Measurements from ENCODE around the gene CRTC1.

DNA sequence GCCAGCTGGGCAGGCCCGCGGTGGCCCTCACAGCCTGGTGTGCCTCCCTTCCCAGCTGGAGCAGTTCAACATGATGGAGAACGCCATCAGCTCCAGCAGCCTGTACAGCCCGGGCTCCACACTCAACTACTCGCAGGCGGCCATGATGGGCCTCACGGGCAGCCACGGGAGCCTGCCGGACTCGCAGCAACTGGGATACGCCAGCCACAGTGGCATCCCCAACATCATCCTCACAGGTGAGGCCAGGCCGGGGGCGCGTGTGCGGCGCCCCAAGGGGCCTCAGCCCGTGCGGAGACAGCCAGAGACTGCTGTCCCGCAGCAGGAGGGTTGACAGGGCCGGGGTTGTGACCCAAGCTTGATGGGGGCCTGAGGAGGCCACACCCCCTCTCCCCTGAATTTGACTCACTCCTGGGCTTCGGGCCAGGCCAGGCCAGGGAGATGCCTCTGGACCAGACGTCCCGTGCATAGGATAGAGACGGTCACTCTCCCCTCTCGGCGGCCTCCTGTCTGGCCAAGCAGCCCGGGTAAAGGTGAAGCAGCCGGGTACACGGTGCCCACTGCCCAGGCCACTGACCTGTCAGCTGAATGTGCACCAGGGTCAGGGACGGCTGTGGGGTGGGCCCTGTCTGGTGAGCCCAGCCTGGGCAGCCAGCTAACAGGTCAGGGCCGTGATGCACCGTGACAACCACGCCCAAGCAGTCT is 92.3 kb downstream of the CRTC1 start:
- TF ChIP-seq, protein P1, sequence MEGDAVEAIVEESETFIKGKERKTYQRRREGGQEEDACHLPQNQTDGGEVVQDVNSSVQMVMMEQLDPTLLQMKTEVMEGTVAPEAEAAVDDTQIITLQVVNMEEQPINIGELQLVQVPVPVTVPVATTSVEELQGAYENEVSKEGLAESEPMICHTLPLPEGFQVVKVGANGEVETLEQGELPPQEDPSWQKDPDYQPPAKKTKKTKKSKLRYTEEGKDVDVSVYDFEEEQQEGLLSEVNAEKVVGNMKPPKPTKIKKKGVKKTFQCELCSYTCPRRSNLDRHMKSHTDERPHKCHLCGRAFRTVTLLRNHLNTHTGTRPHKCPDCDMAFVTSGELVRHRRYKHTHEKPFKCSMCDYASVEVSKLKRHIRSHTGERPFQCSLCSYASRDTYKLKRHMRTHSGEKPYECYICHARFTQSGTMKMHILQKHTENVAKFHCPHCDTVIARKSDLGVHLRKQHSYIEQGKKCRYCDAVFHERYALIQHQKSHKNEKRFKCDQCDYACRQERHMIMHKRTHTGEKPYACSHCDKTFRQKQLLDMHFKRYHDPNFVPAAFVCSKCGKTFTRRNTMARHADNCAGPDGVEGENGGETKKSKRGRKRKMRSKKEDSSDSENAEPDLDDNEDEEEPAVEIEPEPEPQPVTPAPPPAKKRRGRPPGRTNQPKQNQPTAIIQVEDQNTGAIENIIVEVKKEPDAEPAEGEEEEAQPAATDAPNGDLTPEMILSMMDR (IDR thresholded peaks at IDR 0.05), result no peak
- TF ChIP-seq POLR2A (IDR thresholded peaks at IDR 0.05), result no peak

Data from body of pancreas (tissue), 4 donors.